Peyer's patch (tissue), 4 donors: ENCODE results near the gene SEBOX. TPM values are rescaled to one million over a fixed set of nuclear protein-coding genes. Genes with fewer than 3 reads are reported as not detected.

Experiments used
- DNase-seq, 3 donors: peaks; one replicate each; pipeline ENCODE4 v3.0.0-alpha.2; 2017 to 2019
- H3K27ac ChIP-seq, 4 donors: fragments of 200-600 bp; sonication (generic); one replicate each; pipeline ENCODE4 v1.5.1; 2016 to 2019
- H3K27me3 ChIP-seq, 2 donors: fragments of 200-600 bp; sonication (generic); one replicate each; pipeline ENCODE4 v1.5.1; 2019
- H3K36me3 ChIP-seq, 3 donors: fragments of 200-600 bp; sonication (generic); one replicate each; pipeline ENCODE4 v1.5.1; 2016 to 2019
- H3K4me1 ChIP-seq, 4 donors: fragments of 200-600 bp; sonication (generic); one replicate each; pipeline ENCODE4 v1.5.1; 2016 to 2019
- H3K4me3 ChIP-seq, 4 donors: fragments of 200-600 bp; sonication (generic); 1 replicate in 3 of 4; 2 replicates in 1 of 4; pipeline ENCODE4 v1.5.1; 2016 to 2019; ENCODE audit warnings: mild to moderate bottlenecking in 1 of 4
- H3K9me3 ChIP-seq, 4 donors: fragments of 200-600 bp; sonication (generic); one replicate each; pipeline ENCODE4 v1.5.1; 2016 to 2019; ENCODE audit warnings: mild to moderate bottlenecking in 1 of 4
- CTCF ChIP-seq, 6 experiments: fragments of 450-650 bp in 4 of 6; fragments of 200-600 bp in 2 of 6; sonication (generic) in 1 of 6; IDR thresholded peaks; one replicate each; pipeline ENCODE4 v1.5.1; 2017 to 2019; ENCODE audit warnings: antibody characterized with exemption in 6 of 6, mild to moderate bottlenecking in 3 of 6, moderate library complexity in 1 of 6
- POLR2A ChIP-seq, 2 donors: fragments of 450-650 bp; IDR thresholded peaks; one replicate each; pipeline ENCODE4 v1.5.1; 2017; ENCODE audit warnings: antibody characterized with exemption in 2 of 2, mild to moderate bottlenecking in 2 of 2, moderate library complexity in 2 of 2
- total RNA-seq, 4 donors: library from RNA; depleted of rRNA; stranded (reverse); fragments of >200 nt; gene quantifications; one replicate each; pipeline ENCODE4 v1.1.0, GENCODE V29; 2016

SEBOX gene
- total RNA-seq, 4 donors from 2014 or later, result not detected

- no peak overlapping the region for H3K27ac ChIP-seq
Observed at GRCh38 chr17:28372945-28373274, 7.9 kb upstream of the SEBOX start.

GRCh38 chr17:28372203-28372944 is 7.4 kb upstream of the SEBOX start:
- Histone ChIP-seq H3K9me3 (no peaks in the 10 kb centered on the region), H3K27me3 (no peaks in the 10 kb centered on the region), H3K4me3 (peak overlapping the region; percentile 50 to 64 (median 58)), H3K4me1 (peaks cover 0 to 33% (median 3%) of the 10 kb centered on the region in 4 donors), H3K27ac (peak overlapping the region; percentile 25 to 78 (median 68)), H3K36me3 (no peaks in the 10 kb centered on the region)
- DNase-seq, result peak in 2 of 3 donors; percentile 22 to 50
- no peak for TF ChIP-seq CTCF (IDR thresholded peaks at IDR 0.05)
- TF ChIP-seq POLR2A (IDR thresholded peaks at IDR 0.05), result no peak

More at GRCh38 chr17:28372945-28373274, 7.9 kb upstream of the SEBOX start:
- Histone ChIP-seq H3K27me3 (no peaks in the 10 kb centered on the region), H3K4me1 (peaks cover 0 to 33% (median 3%) of the 10 kb centered on the region in 4 donors), H3K9me3 (no peaks in the 10 kb centered on the region), H3K4me3 (no peak overlapping the region), H3K36me3 (no peaks in the 10 kb centered on the region)
- no peak for TF ChIP-seq POLR2A (IDR thresholded peaks at IDR 0.05)
- no peak for TF ChIP-seq CTCF (IDR thresholded peaks at IDR 0.05)
- DNase-seq, result peak in 1 of 3 donors; percentile 12

- Histone ChIP-seq H3K27ac (peak within 1 kb of the TSS; percentile 25 to 78 (median 68)), H3K4me1 (peaks cover 0 to 33% (median 3%) of the 10 kb centered on the region in 4 donors), H3K27me3 (no peaks in the 10 kb centered on the region), H3K9me3 (no peaks in the 10 kb centered on the region), H3K36me3 (no peaks in the 10 kb centered on the region), H3K4me3 (peak within 1 kb of the TSS; percentile 50 to 64 (median 58))
- TF ChIP-seq POLR2A (IDR thresholded peaks at IDR 0.05) (no peak), CTCF (IDR thresholded peaks at IDR 0.05) (no peak)
- peak; percentile 73 to 93 (median 91) for DNase-seq
Observed at GRCh38 chr17:28371245-28372202, 6.5 kb upstream of the SEBOX start, which contains the start of gene SARM1. Gene SARM1 (plus strand): TSS chr17:28371694. CDS start chr17:28372033, 339 bp downstream.

GRCh38 chr17:28370744-28371103 is 5.7 kb upstream of the SEBOX start:
- H3K4me3 ChIP-seq, result peak overlapping the region in 1 of 4 donors; percentile 53
- TF ChIP-seq POLR2A (IDR thresholded peaks at IDR 0.05) (no peak), CTCF (IDR thresholded peaks at IDR 0.05) (no peak)
- H3K9me3 ChIP-seq, result no peaks in the 10 kb centered on the region
- no peak for DNase-seq
- no peaks in the 10 kb centered on the region for H3K36me3 ChIP-seq
- H3K27me3 ChIP-seq, result no peaks in the 10 kb centered on the region
- H3K27ac ChIP-seq, result peak overlapping the region; percentile 1 to 78 (median 68)
- H3K4me1 ChIP-seq, result peaks cover 0 to 33% (median 3%) of the 10 kb centered on the region in 4 donors

- no peak for DNase-seq
- Histone ChIP-seq H3K4me3 (peak within 1 kb of the TSS; percentile 50 to 64 (median 58)), H3K9me3 (no peaks in the 10 kb centered on the region), H3K27ac (peak within 1 kb of the TSS; percentile 1 to 78 (median 68)), H3K4me1 (peaks cover 0 to 33% (median 3%) of the 10 kb centered on the region in 4 donors), H3K36me3 (no peaks in the 10 kb centered on the region), H3K27me3 (no peaks in the 10 kb centered on the region)
- TF ChIP-seq POLR2A (IDR thresholded peaks at IDR 0.05) (no peak), CTCF (IDR thresholded peaks at IDR 0.05) (no peak)
Observed at GRCh38 chr17:28370035-28370743, 5.2 kb upstream of the SEBOX start, which contains the start of gene VTN. Gene VTN (minus strand): TSS chr17:28370307. CDS start chr17:28370203, 104 bp downstream.
